Mammary epithelial cell (primary cell): ENCODE results near the gene SNX12.

Experiments
- EZH2 ChIP-seq: IDR thresholded peaks from 2 replicates; pipeline ENCODE4 v1.6.1; 2012; ENCODE audit warnings: low read length, inconsistent platforms, borderline replicate concordance
- TF ChIP-seq, protein P1 (sequence below), 2 donors: IDR thresholded peaks in 1 of 2; conservative IDR thresholded peaks in 1 of 2; 2 replicates each; pipeline ENCODE4 v1.5.1; 2011 to 2012; ENCODE audit warnings: inconsistent platforms in 2 of 2, low read length in 2 of 2, mild to moderate bottlenecking in 2 of 2, control low read depth in 1 of 2, low read depth in 1 of 2; ENCODE audit not compliant: insufficient read depth in 1 of 2; ENCODE audit errors: extremely low read depth in 1 of 2

DNA sequence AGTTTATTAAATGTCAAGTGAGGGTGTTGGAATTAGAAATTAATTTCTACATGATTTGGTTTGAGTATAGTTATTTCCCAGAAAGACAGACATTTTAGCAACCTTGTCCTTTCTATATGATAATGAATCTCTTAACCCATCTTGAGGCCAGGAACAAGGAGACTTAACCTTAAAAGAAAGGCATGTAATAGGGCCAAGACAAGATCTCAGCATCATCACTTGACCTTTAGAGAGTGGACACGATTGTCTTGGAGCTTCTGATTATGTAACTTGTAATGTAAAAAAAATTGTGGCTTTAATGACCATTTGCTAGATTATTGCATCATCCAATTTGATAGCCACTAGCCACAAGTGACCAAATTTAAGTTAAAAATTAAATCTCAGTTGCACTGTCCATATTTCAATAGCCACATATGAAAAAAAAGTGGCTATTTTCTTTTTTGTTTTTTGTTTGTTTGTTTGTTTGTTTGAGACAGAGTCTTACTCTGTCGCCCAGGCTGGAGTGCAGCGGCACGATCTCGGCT lies 14.1 kb upstream of the SNX12 start:
- TF ChIP-seq, protein P1, sequence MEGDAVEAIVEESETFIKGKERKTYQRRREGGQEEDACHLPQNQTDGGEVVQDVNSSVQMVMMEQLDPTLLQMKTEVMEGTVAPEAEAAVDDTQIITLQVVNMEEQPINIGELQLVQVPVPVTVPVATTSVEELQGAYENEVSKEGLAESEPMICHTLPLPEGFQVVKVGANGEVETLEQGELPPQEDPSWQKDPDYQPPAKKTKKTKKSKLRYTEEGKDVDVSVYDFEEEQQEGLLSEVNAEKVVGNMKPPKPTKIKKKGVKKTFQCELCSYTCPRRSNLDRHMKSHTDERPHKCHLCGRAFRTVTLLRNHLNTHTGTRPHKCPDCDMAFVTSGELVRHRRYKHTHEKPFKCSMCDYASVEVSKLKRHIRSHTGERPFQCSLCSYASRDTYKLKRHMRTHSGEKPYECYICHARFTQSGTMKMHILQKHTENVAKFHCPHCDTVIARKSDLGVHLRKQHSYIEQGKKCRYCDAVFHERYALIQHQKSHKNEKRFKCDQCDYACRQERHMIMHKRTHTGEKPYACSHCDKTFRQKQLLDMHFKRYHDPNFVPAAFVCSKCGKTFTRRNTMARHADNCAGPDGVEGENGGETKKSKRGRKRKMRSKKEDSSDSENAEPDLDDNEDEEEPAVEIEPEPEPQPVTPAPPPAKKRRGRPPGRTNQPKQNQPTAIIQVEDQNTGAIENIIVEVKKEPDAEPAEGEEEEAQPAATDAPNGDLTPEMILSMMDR (conservative IDR thresholded peaks at IDR 0.05 in 1 of 2, IDR thresholded peaks at IDR 0.05 in 1 of 2; ENCODE audit: extremely low read depth in 1 of 2, insufficient read depth in 1 of 2, low read depth in 1 of 2, low read length in 2 of 2): no peak
- no peak for TF ChIP-seq EZH2
